Kasumi-1 (cell line): Measurements from ENCODE around the gene ZNF772.
A peak's percentile ranks its signal among the peaks of the same experiment; 100 is the strongest.
"Not testable (repeated sequence)": the region's sequence is repeated elsewhere in the genome, so short reads cannot be mapped to it uniquely, and the experiment has no call there.

Source experiments
- DNase-seq, 2 experiments: peaks; one replicate each; lab custom pipeline; 2025; lab: John Stamatoyannopoulos, UW

The ZNF772 gene

DNA sequence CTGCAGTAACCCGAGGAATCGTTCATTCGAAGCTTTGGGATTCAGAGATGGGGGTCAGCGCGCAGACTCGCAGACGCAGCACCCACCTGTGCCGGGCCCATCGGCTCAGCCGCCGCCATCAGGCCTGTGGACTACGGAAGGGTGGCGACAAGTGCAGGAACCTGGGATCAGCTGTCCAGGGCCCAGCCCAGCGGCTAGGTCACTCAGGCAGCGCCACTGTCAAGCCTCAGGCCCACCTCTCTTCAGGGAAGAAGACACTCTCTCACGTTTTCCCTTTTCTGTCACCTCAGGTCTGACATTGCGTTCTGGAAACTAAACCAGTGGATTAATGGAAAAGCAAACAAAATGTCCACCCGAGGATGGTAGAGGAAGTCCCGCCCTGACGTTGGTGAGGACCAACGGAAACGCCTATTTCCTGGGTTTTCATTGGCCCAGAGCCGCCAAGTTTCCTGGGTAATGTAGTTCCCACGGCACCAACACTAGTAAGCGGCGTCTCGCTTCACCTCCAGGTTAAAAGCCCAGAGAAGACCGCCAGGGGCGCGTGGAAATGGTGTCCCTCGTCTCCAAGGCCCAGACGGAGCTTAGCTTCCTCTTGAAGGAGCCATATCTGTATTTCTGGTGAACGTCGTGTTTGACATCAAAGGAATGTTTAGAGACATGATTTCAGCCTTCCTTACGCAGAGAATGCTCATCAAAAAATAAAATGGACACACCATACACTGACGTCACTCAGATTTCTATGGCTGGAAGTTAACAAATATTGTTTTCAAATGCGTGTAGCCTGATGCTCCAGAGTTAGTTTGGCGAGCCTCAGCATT is at the start of gene ZNF772:
ZNF772 (minus strand) TSS at position 376 of the 818 bp plus-strand sequence; CDS start at position 119, 257 bp downstream.
- DNase-seq: peak; percentile 82 to 85

DNA sequence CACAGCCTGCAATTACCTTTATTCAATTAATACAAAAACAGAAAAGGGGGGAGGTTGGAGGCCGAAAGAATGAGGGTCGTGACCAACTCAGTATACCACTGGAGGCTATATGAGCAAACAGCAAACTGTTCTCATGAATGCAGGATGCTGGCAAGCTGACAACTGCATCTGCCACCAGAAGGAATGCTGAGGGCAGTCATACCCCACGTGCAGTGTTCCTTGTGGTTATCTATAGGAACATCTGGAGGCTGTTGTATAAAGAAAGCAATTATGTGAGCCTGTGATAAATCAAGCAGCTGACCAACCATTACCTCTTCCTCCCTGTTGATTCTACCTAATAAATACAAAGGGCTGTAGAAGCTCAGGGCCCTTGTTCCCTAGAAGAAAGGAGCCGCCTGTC is 40.7 kb upstream of the ZNF772 start:
- DNase-seq: not testable (repeated sequence)

- no peak for DNase-seq
These were observed 37.9 kb upstream of the ZNF772 start for GRCh38 chr19:57515255-57515654.

- no peak for DNase-seq
These were observed 35.5 kb upstream of the ZNF772 start for GRCh38 chr19:57512845-57513244.

DNA sequence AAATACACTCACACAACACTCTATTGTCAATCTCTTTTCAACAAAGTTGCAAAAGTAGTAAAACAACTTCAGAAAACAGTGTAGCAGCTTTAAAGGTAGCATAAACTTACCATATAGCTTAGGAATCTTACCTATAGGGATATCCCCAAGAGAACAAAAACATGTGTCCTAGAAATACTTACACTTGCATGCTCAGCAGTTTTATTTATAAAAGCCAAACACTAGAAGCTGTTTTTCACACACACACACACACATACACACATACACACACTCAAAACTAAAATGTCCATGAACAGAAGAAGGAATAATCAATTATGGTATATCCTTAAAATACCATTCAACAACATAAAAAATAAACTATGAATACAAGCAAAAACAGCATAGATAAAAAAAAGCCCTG is 34.1 kb upstream of the ZNF772 start:
- DNase-seq: no peak

DNA sequence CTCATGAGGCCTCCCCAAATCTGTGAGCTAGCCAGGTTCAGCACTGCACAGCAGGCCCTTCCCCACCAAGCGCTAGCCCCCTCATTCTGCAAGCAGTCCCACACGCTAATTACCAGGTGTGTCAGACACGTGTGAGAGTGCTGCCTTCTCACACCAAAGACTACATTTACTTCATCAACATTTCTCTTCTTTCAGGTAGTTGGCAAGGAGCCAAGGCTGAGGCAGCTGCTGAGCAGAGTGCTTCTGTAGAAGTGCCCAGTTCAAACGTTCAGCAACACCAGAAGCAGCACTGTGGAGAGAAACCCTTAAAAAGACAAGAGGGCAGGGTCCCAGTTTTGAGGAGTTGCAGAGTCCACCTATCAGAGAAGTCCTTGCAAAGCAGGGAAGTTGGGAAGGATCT is 28.8 kb upstream of the ZNF772 start:
- no peak for DNase-seq

DNA sequence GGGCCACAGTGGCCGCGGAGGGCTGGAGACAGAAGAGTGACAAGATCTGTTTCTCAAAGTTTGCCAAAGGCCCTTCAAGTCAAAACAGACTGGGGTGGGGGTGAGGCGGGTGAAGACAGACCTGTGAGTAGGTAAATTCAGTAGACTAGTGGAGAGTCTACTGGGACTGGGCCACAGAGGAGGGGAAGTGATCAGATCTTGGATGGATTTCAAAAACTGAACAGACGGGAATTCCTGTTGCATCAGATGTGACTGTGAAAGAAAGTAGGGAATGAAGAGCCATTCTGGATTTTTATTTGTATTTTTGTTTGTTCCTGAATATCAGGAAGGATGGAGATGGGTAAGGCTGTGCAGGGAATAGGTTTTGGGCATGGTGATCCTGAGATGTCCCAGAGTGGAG is 23.0 kb upstream of the ZNF772 start:
- DNase-seq: not testable (repeated sequence)

DNA sequence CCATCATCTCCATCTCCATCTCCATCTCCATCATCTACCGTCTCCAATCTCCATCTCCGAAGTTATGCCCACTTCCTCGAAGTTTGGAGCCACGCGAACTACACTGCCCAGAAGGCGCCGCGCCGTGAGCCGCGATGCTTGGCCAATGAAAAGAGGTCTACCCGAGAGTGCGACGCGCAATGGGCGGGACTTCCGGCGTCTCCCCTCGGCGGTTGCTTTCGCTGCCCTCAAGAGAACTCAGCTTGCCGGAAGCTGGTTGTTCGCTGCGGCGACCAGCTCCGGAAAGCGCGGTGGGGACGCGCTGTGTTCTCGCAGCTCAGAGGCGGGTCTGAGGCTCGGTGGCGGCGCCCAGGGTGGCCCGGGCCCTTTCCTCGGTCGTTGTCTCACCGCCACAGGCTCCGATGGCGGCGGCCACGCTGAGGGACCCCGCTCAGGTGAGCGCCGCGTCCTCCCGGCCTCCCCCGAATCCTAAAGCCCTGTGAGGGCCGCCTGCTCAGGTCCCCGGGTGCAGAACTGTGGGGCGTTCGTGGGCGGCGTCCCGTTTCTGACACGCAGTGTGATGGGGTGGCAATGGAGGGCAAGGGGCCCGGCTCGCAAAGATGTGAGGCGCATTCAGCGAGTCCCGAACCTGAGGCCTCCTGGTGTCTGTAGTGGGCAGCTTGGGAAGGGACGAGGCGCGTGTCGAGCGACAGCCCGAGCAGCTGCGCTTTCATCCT is 22.5 kb upstream of the ZNF772 start, which contains the start of gene ZNF773:
ZNF773 (plus strand) TSS at position 259 of the 716 bp plus-strand sequence; CDS start at position 402, 143 bp downstream.
- DNase-seq: peak; percentile 89 to 90

- DNase-seq: not testable (repeated sequence)
These were observed 21.9 kb upstream of the ZNF772 start for GRCh38 chr19:57499332-57499679.

- DNase-seq: not testable (repeated sequence)
These were observed 10.9 kb upstream of the ZNF772 start for GRCh38 chr19:57488299-57488644.

- peak; percentile 81 to 84 for DNase-seq
These were observed 10.3 kb upstream of the ZNF772 start, which contains the start of gene ZNF419 for GRCh38 chr19:57487477-57488298. Gene ZNF419 (plus strand): TSS chr19:57487750. CDS start chr19:57487951, 201 bp downstream.

GRCh38 chr19:57473646-57474045 is 3.7 kb downstream of the ZNF772 start:
- no peak for DNase-seq

DNA sequence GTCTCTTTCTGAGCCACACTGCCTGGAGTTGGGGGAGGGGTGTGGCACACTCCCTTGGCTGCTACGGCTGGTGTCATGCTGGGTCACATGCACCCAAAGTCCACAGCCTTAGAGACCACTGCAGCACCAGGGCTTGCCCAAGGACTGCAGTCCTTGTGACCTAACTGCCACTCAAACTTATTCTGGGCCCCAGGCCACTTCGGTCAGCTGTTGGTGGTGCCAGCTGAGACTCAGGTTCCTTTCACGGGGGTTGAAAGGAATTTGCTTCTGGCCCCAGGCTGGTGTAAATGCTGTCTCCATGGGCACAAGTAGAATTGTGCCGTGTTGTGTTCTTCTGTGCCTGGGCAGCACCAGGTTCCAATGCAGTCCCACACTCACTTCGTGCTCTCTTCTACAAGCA is 10.9 kb downstream of the ZNF772 start:
- no peak for DNase-seq

GRCh38 chr19:57465680-57466381 is 11.5 kb downstream of the ZNF772 start:
- peak; percentile 55 to 65 for DNase-seq

- DNase-seq: no peak
These were observed 25.1 kb downstream of the ZNF772 start for GRCh38 chr19:57452307-57452706.

DNA sequence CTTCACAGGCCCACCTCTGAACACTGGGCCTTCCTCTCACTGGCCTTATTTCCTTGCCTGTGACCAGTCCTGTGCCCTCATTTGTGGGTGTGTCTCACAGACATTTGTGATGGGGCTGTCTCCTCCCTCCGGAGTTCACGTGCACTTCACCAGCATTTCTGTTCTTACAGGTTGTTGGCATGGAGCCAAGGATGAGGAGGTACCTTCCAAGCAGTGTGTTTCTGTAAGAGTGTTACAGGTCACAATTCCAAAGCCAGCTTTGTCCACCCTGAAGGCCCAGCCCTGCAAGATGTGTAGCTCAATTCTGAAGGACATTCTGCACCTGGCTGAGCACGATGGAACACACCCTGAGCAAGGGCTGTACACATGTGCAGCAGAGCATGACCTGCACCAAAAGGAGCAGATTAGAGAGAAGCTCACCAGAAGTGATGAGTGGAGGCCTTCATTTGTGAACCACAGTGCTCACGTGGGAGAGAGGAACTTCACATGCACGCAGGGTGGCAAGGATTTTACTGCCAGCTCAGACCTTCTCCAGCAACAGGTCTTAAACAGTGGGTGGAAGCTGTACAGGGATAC is 34.2 kb downstream of the ZNF772 start:
- no peak for DNase-seq

DNA sequence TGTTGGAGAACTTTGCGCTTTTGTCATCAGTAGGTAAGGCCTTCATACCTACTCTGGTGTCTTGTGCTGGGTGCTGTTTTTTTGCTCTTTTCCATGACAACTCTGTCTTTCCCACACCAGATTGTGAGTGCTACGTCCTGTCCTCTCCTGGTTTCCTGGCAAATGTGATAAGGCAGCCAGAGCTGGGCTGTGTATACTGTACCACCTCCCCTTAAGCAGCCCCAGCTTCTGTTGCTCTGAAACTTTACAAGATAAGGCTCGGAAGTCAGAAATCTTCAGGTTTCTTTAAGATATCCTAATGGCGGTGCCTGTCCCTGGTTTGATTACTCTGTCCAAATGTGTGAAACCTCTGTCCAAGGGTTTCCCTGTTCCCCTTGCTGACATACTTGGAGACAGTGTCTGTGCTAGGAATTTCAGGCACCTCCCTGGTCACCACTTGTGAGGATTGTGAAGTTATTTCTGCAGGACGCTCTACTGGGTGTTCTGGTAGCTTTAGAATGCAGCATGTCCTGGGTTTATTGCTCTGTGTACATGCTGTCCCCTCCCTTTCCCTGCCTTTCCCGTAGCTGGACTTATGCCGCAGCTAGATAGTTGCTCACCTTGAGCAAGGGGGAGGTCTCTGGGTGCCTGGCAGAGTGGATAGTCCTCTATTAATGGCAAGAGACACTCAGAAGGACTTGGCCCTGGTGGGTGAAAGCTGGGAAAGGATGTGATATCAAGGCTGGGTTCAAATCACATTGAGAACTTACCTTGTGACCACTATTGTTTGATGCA is 35.2 kb downstream of the ZNF772 start:
- no peak for DNase-seq

GRCh38 chr19:57438925-57439324 is 38.4 kb downstream of the ZNF772 start:
- DNase-seq: no peak

- no peak for DNase-seq
These were observed 39.4 kb downstream of the ZNF772 start for GRCh38 chr19:57437931-57438330.

DNA sequence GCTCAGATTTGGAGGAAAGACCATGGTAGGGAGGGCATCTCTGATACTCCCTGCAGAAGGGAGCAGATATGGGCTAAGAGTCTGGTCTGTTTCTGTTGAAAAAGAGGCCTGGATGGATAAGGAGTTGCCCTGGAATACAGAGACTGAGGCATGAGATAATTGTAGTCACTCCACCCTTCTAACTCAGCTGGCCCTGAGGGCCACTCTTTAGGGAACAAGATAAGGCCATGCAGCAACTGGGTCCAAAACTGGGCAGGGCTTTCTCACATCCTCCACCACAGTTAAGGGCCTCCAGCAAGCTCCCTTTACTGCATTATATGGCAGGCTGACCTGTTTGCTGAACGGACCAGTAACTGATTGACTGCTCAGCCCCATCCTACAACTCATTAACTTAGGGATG is 40.9 kb downstream of the ZNF772 start:
- DNase-seq: no peak
